Transverse colon (tissue), 4 donors: ENCODE results near the gene DENND1A.

Source experiments
- CTCF ChIP-seq, 5 experiments: fragments of 200-600 bp in 3 of 5; fragments of 450-650 bp in 2 of 5; sonication (generic) in 3 of 5; IDR thresholded peaks; 1 replicate in 2 of 5; 2 replicates in 3 of 5; pipeline ENCODE4 v1.5.1; 2016 to 2017; ENCODE audit warnings: antibody characterized with exemption in 5 of 5, inconsistent platforms in 3 of 5, mild to moderate bottlenecking in 2 of 5, moderate library complexity in 1 of 5
- POLR2AphosphoS5 ChIP-seq, 3 donors: sonication (generic); formaldehyde crosslinking; IDR thresholded peaks; one replicate each; pipeline ENCODE4 v1.6.1; 2016; ENCODE audit warnings: antibody characterized with exemption in 3 of 3

GRCh38 chr9:123925161-123925560, 4.8 kb downstream of the DENND1A start:
- TF ChIP-seq CTCF (IDR thresholded peaks at IDR 0.05): no peak
- TF ChIP-seq POLR2AphosphoS5 (IDR thresholded peaks at IDR 0.05): no peak
